GM12875 (cell line): ENCODE data around the gene SORCS1.

Experiments used
- H3K4me3 ChIP-seq: one replicate; pipeline ENCODE4 v1.5.1; 2011; ENCODE audit warnings: low read depth, low read length, control low read depth
- CTCF ChIP-seq: IDR thresholded peaks from 2 replicates; pipeline ENCODE4 v1.5.1; 2011; ENCODE audit warnings: low read depth, mild to moderate bottlenecking, control low read depth, inconsistent platforms, low read length, moderate library complexity, borderline replicate concordance; ENCODE audit not compliant: insufficient read depth

SORCS1 gene

DNA sequence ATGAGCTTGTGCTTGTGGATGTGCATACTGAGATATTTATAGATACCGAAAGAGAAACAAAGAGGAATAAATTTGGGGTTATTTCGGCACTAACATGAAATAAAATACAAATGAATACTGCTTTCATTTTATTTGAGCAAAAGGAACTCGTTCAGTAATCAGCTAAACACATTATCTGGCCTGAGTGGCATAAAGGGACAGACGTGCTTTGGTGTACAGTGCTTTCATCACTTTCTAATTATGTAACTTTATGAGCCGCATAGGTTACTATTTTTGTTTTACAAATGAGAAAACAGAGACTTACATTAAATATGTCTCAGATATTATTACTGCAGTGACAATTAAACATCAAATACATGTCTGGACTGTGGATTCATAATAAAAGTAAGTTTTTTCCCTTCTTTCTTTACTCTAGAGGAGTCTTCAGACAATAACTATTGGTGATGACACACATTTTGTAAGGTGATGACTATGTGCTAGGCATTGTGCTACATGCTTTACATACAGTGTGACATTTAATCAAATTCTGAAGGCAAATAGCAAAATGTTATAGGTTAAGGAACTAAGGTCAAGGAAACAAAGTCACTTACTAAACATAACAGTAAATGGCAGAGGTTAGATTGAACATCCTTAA is 503.3 kb downstream of the SORCS1 start:
- H3K4me3 ChIP-seq: no peak overlapping the region
- no peak for TF ChIP-seq CTCF

GRCh38 chr10:106660550-106660949 is 504.0 kb downstream of the SORCS1 start:
- no peak overlapping the region for H3K4me3 ChIP-seq
- TF ChIP-seq CTCF: no peak

DNA sequence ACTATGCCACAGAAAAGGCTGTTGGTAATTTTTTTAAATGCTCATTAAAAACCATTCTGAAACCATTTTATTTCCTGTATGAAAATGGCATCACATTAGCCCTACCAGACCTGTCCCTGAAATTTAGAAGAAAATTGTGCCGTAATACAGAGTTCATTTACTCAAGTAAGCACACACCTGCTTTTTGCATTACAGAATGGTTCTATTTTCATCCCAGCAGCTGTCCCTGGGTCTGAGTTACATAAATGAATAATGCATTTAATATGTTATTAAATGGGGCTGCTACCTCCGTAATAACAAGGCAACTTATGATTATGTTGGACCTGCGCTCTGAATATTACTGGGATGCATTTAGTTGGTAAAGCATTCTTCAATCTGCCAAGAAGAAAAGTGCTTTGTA is 508.9 kb downstream of the SORCS1 start:
- no peak for TF ChIP-seq CTCF
- no peak overlapping the region for H3K4me3 ChIP-seq

GRCh38 chr10:106655165-106655564 is 509.3 kb downstream of the SORCS1 start:
- no peak for TF ChIP-seq CTCF
- no peak overlapping the region for H3K4me3 ChIP-seq

GRCh38 chr10:106652279-106652678 is 512.2 kb downstream of the SORCS1 start:
- H3K4me3 ChIP-seq: no peak overlapping the region
- no peak for TF ChIP-seq CTCF

- H3K4me3 ChIP-seq: no peak overlapping the region
- no peak for TF ChIP-seq CTCF
These were observed 515.7 kb downstream of the SORCS1 start for GRCh38 chr10:106648534-106649481.

DNA sequence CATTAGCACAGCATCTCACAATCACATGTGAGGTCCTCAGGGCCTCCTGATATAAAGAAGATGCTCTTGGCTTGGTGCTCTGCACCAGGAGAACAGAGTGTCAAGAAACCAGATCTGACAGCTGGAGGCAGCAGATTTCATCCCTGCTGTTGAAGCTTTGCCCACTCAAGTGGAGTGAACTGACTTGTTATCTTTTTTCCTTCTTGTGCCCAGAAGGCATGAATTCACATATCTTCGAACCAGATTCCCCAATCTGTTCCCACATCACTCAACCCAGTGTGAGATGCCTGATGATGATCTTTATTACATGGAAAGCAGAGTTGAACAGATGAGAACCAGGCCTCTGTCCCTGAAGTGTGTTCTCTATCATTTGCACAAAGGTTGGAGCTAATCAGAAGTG is 521.0 kb downstream of the SORCS1 start:
- no peak for TF ChIP-seq CTCF
- H3K4me3 ChIP-seq: no peak overlapping the region
